ENCODE measurements around the gene QARS1. TPM values are rescaled to one million over a fixed set of nuclear protein-coding genes. Genes with fewer than 3 reads are reported as not detected.

The QARS1 gene
- total RNA-seq, 1 donor from 2014 or later = 416 TPM

DNA sequence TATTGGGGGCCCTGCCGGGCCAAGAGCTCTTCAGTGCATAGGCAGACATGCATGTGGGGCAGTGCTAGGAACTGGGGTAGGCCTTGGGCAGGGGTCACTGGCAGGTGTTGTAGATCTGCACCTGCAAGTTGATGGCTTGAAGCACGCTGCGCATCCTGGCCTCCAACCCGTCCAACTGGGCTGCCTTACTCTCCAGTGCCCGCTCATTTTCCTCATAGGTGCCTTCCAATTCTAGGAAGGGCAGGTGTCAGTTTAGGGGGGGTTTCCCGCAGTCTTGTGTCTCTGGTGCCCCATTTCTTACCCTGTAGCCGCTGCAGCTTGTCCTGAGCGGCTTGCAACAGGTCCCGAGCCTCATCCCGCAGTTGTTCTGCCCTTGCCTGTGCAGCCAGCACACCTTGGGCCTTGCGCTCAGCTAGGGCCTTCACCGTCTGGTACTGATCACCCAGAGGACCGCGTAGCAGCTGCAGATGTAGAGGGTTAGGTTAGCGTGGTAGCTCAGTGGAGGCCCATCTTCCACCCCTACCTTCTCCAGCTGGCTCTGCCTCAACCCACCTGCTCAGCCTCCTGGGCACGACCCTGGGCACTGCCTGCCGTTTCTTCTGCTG is 16.7 kb upstream of the QARS1 start:
- peak overlapping the region; percentile 83 for H3K4me3 Mint-ChIP-seq (ENCODE audit: unreplicated experiment)
- DNase-seq (ENCODE audit: low spot score) = no peak
- H3K27ac Mint-ChIP-seq (ENCODE audit: unreplicated experiment) = no peak overlapping the region
- peaks cover 5% of the 10 kb centered on the region for H3K4me1 Mint-ChIP-seq (ENCODE audit: unreplicated experiment)
- H3K27me3 Mint-ChIP-seq (ENCODE audit: unreplicated experiment) = peaks cover 5% of the 10 kb centered on the region
- TF ChIP-seq, protein P1, sequence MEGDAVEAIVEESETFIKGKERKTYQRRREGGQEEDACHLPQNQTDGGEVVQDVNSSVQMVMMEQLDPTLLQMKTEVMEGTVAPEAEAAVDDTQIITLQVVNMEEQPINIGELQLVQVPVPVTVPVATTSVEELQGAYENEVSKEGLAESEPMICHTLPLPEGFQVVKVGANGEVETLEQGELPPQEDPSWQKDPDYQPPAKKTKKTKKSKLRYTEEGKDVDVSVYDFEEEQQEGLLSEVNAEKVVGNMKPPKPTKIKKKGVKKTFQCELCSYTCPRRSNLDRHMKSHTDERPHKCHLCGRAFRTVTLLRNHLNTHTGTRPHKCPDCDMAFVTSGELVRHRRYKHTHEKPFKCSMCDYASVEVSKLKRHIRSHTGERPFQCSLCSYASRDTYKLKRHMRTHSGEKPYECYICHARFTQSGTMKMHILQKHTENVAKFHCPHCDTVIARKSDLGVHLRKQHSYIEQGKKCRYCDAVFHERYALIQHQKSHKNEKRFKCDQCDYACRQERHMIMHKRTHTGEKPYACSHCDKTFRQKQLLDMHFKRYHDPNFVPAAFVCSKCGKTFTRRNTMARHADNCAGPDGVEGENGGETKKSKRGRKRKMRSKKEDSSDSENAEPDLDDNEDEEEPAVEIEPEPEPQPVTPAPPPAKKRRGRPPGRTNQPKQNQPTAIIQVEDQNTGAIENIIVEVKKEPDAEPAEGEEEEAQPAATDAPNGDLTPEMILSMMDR (IDR thresholded peaks at IDR 0.05; ENCODE audit: unreplicated experiment) = no peak
- no peaks in the 10 kb centered on the region for H3K9me3 Mint-ChIP-seq (ENCODE audit: unreplicated experiment)
- peaks cover 29% of the 10 kb centered on the region for H3K36me3 Mint-ChIP-seq (ENCODE audit: low read depth, unreplicated experiment)

DNA sequence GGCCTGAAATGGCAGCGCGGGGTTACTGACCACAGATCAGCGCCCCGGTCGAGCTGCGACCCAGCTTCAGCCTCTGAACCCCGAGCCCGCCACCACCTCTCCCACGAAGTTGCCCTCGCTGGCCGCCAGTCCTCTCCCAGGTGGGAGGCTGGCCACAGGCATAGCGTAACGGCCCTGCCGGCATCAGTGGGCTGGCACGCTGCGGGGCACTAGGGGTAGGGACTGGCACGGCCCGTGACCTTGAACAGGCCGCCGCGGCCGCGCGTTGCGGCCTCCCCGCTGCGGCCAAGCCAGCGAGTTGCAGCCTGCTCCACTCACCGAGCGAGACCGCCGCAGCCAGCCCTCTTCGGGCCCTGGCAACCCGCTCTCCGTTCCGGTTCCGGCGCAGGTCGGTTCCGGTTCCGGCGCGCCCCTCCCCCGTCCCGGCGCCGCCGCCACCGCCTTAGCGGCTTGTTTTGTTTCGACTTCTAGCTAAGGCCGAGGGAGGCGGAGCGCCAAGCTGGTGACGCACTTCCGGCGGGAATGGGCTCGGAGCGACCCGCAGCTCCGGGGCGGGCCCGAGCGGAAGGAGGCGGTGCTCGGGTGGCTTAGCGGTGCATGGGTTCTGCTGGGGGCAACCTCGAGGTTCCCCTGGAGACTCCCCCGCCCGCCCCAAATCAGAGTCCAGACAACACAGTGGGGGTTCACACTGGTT is 16.0 kb upstream of the QARS1 start, which contains the start of gene USP19:
USP19 (minus strand) TSS at position 386 of the 694 bp plus-strand sequence. CDS start 1,678 bp downstream, outside the sequence.
- peaks cover 5% of the 10 kb centered on the region for H3K27me3 Mint-ChIP-seq (ENCODE audit: unreplicated experiment)
- H3K9me3 Mint-ChIP-seq (ENCODE audit: unreplicated experiment) = no peaks in the 10 kb centered on the region
- TF ChIP-seq, protein P1 (IDR thresholded peaks at IDR 0.05; ENCODE audit: unreplicated experiment) = no peak
- H3K36me3 Mint-ChIP-seq (ENCODE audit: low read depth, unreplicated experiment) = peaks cover 27% of the 10 kb centered on the region
- peak within 1 kb of the TSS; percentile 93 for H3K4me3 Mint-ChIP-seq (ENCODE audit: unreplicated experiment)
- peak within 1 kb of the TSS; percentile 92 for H3K27ac Mint-ChIP-seq (ENCODE audit: unreplicated experiment)
- peaks cover 5% of the 10 kb centered on the region for H3K4me1 Mint-ChIP-seq (ENCODE audit: unreplicated experiment)
- peak; percentile 88 for DNase-seq (ENCODE audit: low spot score)

DNA sequence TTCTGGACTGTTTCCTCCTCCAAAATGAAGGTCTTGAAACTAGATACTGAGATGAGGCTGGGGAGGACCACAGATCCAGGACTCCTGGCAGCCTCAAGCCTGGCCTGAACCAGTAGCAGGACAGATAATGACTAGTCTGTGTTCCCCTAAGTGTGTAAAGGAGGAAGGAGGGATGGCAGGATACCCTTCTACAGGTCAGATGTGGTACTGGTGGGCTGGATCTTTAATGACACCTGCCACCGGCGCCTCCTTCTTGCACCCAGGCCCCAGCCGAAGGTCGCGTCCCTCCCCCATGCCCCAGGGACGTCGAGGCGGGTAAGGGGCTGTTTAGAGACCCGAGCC is 15.5 kb upstream of the QARS1 start:
- H3K9me3 Mint-ChIP-seq (ENCODE audit: unreplicated experiment) = no peaks in the 10 kb centered on the region
- H3K36me3 Mint-ChIP-seq (ENCODE audit: low read depth, unreplicated experiment) = peaks cover 27% of the 10 kb centered on the region
- TF ChIP-seq, protein P1 (IDR thresholded peaks at IDR 0.05; ENCODE audit: unreplicated experiment) = no peak
- peak overlapping the region; percentile 93 for H3K4me3 Mint-ChIP-seq (ENCODE audit: unreplicated experiment)
- no peak for DNase-seq (ENCODE audit: low spot score)
- peak overlapping the region; percentile 92 for H3K27ac Mint-ChIP-seq (ENCODE audit: unreplicated experiment)
- H3K4me1 Mint-ChIP-seq (ENCODE audit: unreplicated experiment) = peaks cover 5% of the 10 kb centered on the region
- peaks cover 3% of the 10 kb centered on the region for H3K27me3 Mint-ChIP-seq (ENCODE audit: unreplicated experiment)

DNA sequence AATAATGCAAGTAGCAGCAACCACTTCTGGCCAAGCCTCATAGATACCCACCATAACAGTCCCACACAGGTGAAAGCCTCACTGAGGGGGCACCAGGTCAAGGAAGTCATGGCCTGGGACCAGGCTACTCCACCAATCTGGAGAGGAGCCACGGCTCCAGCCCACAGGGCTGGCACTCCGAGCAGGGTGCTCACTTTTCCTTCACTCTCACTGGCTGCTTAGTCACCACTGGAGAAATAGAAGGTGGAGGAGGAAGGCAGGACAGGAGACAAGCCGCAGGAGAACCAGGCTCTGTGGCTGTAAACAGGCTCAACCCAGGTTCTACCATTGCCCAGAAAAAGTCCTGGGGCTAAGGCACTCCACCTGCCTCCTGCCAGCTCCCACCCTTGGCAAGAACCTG is 14.9 kb upstream of the QARS1 start:
- H3K4me3 Mint-ChIP-seq (ENCODE audit: unreplicated experiment) = no peak overlapping the region
- no peak for DNase-seq (ENCODE audit: low spot score)
- TF ChIP-seq, protein P1 (IDR thresholded peaks at IDR 0.05; ENCODE audit: unreplicated experiment) = no peak
- no peaks in the 10 kb centered on the region for H3K9me3 Mint-ChIP-seq (ENCODE audit: unreplicated experiment)
- H3K27ac Mint-ChIP-seq (ENCODE audit: unreplicated experiment) = peak overlapping the region; percentile 92
- peaks cover 2% of the 10 kb centered on the region for H3K27me3 Mint-ChIP-seq (ENCODE audit: unreplicated experiment)
- peaks cover 5% of the 10 kb centered on the region for H3K4me1 Mint-ChIP-seq (ENCODE audit: unreplicated experiment)
- H3K36me3 Mint-ChIP-seq (ENCODE audit: low read depth, unreplicated experiment) = peaks cover 24% of the 10 kb centered on the region

DNA sequence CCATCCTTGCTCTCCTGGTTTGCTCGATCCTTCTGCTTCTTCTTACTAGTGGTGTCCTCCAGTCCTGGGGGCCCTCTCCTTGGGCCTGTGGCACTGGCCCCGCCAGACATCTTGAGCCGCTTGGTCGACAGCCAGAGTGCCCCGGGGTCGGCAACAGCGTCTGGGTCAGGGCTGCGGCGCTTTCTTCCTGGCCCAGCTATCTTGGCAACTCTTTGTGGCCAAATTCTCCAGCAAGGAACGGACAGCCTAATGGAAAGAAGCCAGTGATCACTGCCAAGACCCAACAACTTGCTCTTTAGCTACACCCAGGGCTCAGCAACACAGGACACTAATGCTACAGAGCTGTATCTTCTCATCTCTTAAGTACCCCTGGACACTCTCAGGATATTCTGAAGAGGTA is 14.5 kb upstream of the QARS1 start:
- TF ChIP-seq, protein P1 (IDR thresholded peaks at IDR 0.05; ENCODE audit: unreplicated experiment) = no peak
- Mint-ChIP-seq H3K4me1 (ENCODE audit: unreplicated experiment) (peaks cover 5% of the 10 kb centered on the region), H3K4me3 (ENCODE audit: unreplicated experiment) (peak overlapping the region; percentile 25), H3K36me3 (ENCODE audit: low read depth, unreplicated experiment) (peaks cover 25% of the 10 kb centered on the region), H3K9me3 (ENCODE audit: unreplicated experiment) (no peaks in the 10 kb centered on the region), H3K27ac (ENCODE audit: unreplicated experiment) (peak overlapping the region; percentile 72), H3K27me3 (ENCODE audit: unreplicated experiment) (peaks cover 2% of the 10 kb centered on the region)
- no peak for DNase-seq (ENCODE audit: low spot score)

Data from endothelial cell (in vitro differentiated cells).